NB4 (cell line): Measurements from ENCODE around the gene CHRNA5.

Source experiments
- DNase-seq: peaks from one replicate; pipeline ENCODE4 v3.0.0; 2010; ENCODE audit warnings: low read depth
- H3K4me3 ChIP-seq: one replicate; pipeline ENCODE4 v1.5.1; 2011; ENCODE audit warnings: mild to moderate bottlenecking, low read depth, low read length, moderate library complexity
- CTCF ChIP-seq: IDR thresholded peaks from one replicate; pipeline ENCODE4 v1.5.1; 2012; ENCODE audit warnings: low read depth, low read length
- MAX ChIP-seq: IDR thresholded peaks from 2 replicates; pipeline ENCODE4 v1.6.1; 2011; ENCODE audit warnings: low read depth, low read length
- MYC ChIP-seq: IDR thresholded peaks from 2 replicates; pipeline ENCODE4 v1.6.1; 2011; ENCODE audit warnings: low read depth, low read length
- POLR2A ChIP-seq: IDR thresholded peaks from 2 replicates; pipeline ENCODE4 v1.6.1; 2011; ENCODE audit warnings: mild to moderate bottlenecking; ENCODE audit not compliant: insufficient read length; ENCODE audit errors: extremely low read depth

The CHRNA5 gene

GRCh38 chr15:78623786-78624497 lies 58.6 kb downstream of the CHRNA5 start:
- DNase-seq: no peak
- TF ChIP-seq CTCF: no peak
- no peak overlapping the region for H3K4me3 ChIP-seq

GRCh38 chr15:78624651-78625590 lies 59.6 kb downstream of the CHRNA5 start:
- DNase-seq: no peak
- H3K4me3 ChIP-seq: no peak overlapping the region
- no peak for TF ChIP-seq POLR2A
- TF ChIP-seq MYC: no peak
- TF ChIP-seq CTCF: no peak
- TF ChIP-seq MAX: no peak

- DNase-seq: no peak
- TF ChIP-seq MYC (no peak), POLR2A (no peak), CTCF (no peak), MAX (no peak)
- H3K4me3 ChIP-seq: no peak overlapping the region
Measured at GRCh38 chr15:78625606-78626280, 60.4 kb downstream of the CHRNA5 start.

GRCh38 chr15:78626381-78626995 lies 61.2 kb downstream of the CHRNA5 start:
- H3K4me3 ChIP-seq: no peak overlapping the region
- no peak for DNase-seq
- TF ChIP-seq CTCF (no peak), POLR2A (no peak), MYC (no peak), MAX (no peak)

- no peak for DNase-seq
- no peak overlapping the region for H3K4me3 ChIP-seq
- TF ChIP-seq POLR2A (no peak), CTCF (no peak), MAX (no peak), MYC (no peak)
Measured at GRCh38 chr15:78627348-78627747, 62.0 kb downstream of the CHRNA5 start.
